Testis (tissue), 3 donors: ENCODE data around the gene IGHMBP2. TPM values are rescaled to one million over a fixed set of nuclear protein-coding genes. Genes with fewer than 3 reads are reported as not detected.

ENCODE experiments used
- DNase-seq: peaks from one replicate; pipeline ENCODE4 v3.0.0-alpha.2; 2019
- H3K27ac ChIP-seq, 2 donors: fragments of 200-600 bp; sonication (generic); one replicate each; pipeline ENCODE4 v1.5.1; 2019
- H3K27me3 ChIP-seq: fragments of 200-600 bp; sonication (generic); one replicate; pipeline ENCODE4 v1.5.1; 2019
- H3K36me3 ChIP-seq: fragments of 200-600 bp; sonication (generic); one replicate; pipeline ENCODE4 v1.5.1; 2017; ENCODE audit warnings: low read depth; ENCODE audit errors: missing control alignments
- H3K4me1 ChIP-seq: fragments of 200-600 bp; sonication (generic); one replicate; pipeline ENCODE4 v1.5.1; 2019
- H3K4me3 ChIP-seq, 2 donors: fragments of 200-600 bp; sonication (generic); one replicate each; pipeline ENCODE4 v1.5.1; 2017 to 2019
- H3K9me3 ChIP-seq: fragments of 200-600 bp; sonication (generic); one replicate; pipeline ENCODE4 v1.5.1; 2017
- POLR2A ChIP-seq: fragments of 450-650 bp; IDR thresholded peaks from one replicate; pipeline ENCODE4 v1.6.1; 2017; ENCODE audit warnings: antibody characterized with exemption, mild to moderate bottlenecking, moderate library complexity
- WGBS, 2 donors: methylation state at CpG; one replicate each; pipeline ENCODE4 v1.1.5; 2018; 5-methylcytosine and 5-hydroxymethylcytosine counted together
- intact Hi-C: fragments of 100-400 bp; cut with DNase I; formaldehyde crosslinking; loops from one replicate; pipeline ENCODE4 v1.15.1; 2023; ENCODE audit warnings: low total_unique reads
- polyA plus RNA-seq: library from polyadenylated mRNA; stranded (reverse); fragments of 350-450 nt; fragmentation: Illumina TruSeq; extraction: RNeasy Lipid Tissue Mini Kit (QIAGEN cat#74804); gene quantifications from one replicate; pipeline ENCODE4 v1.2.3, GENCODE V29; 2014; ENCODE audit warnings: low read depth, low replicate concordance; ENCODE audit not compliant: insufficient read depth
- total RNA-seq, 2 donors: library from RNA; depleted of rRNA; stranded (reverse); fragments of >200 nt; gene quantifications; one replicate each; pipeline ENCODE4 v1.2.3, GENCODE V29; 2016
- TF ChIP-seq, protein P1 (sequence below), 3 experiments: fragments of 450-650 bp in 2 of 3; fragments of 200-600 bp in 1 of 3; sonication (generic) in 1 of 3; IDR thresholded peaks; one replicate each; pipeline ENCODE4 v1.5.1; 2016 to 2019; ENCODE audit warnings: antibody characterized with exemption in 3 of 3, mild to moderate bottlenecking in 2 of 3, moderate library complexity in 1 of 3

The IGHMBP2 gene
- total and polyA plus RNA-seq, 3 donors from 2014 or later, result 42.6 to 68.9 (median 47.1) TPM

DNA sequence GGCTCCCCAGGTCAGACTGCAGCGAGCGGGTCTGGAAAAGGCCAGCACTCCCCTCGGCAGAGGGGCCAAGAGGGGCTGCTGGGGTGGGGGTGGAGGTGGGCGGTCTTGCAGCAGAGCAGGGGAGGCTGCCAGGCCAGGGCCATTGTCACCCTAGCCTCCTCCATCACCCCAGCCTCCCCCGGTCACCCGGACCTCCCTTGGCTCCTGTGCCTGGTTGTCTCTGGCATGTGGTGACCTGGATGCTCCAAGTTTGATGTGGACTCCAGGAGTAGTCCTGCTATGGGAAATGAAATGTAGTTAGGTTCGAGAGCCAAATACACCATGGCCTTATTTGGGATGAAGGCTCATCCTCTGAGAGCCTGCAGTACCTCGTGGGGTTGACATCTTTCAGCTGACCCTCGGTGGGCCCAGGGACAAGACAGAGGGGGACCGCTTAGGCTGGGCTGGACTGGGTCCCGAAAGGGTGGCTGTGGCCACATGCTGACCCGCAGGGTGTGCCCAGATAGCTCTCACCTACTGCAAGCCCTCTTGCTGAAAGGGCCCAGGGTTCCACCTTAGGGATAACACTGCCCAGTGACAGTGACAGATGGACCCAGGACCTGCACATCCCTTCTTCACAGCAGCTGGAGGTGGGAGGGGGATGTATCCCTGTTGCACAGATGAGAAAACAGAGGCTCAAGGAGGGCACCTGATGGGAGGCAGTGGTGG lies 53.0 kb downstream of the IGHMBP2 start:
- Histone ChIP-seq H3K27ac (no peak overlapping the region), H3K36me3 (no peaks in the 10 kb centered on the region), H3K9me3 (no peaks in the 10 kb centered on the region)

GRCh38 chr11:68958211-68958610 lies 54.5 kb downstream of the IGHMBP2 start:
- DNase-seq, result no peak
- no peaks in the 10 kb centered on the region for H3K36me3 ChIP-seq
- H3K27me3 ChIP-seq, result no peaks in the 10 kb centered on the region
- no peak overlapping the region for H3K27ac ChIP-seq
- H3K9me3 ChIP-seq, result no peaks in the 10 kb centered on the region
- no peak for TF ChIP-seq POLR2A
- TF ChIP-seq, protein P1, sequence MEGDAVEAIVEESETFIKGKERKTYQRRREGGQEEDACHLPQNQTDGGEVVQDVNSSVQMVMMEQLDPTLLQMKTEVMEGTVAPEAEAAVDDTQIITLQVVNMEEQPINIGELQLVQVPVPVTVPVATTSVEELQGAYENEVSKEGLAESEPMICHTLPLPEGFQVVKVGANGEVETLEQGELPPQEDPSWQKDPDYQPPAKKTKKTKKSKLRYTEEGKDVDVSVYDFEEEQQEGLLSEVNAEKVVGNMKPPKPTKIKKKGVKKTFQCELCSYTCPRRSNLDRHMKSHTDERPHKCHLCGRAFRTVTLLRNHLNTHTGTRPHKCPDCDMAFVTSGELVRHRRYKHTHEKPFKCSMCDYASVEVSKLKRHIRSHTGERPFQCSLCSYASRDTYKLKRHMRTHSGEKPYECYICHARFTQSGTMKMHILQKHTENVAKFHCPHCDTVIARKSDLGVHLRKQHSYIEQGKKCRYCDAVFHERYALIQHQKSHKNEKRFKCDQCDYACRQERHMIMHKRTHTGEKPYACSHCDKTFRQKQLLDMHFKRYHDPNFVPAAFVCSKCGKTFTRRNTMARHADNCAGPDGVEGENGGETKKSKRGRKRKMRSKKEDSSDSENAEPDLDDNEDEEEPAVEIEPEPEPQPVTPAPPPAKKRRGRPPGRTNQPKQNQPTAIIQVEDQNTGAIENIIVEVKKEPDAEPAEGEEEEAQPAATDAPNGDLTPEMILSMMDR (IDR thresholded peaks at IDR 0.05), result no peak
- intact Hi-C loops, result no loop called here
- H3K4me1 ChIP-seq, result peaks cover 4% of the 10 kb centered on the region
- WGBS, 2 donors, result 92 to 97% methylated on average over 5 to 9 of the region's 9 CpGs
- H3K4me3 ChIP-seq, result no peak overlapping the region

More for the DNA sequence above, 53.0 kb downstream of the IGHMBP2 start:
- Histone ChIP-seq H3K27me3 (no peaks in the 10 kb centered on the region), H3K4me3 (no peak overlapping the region), H3K4me1 (peaks cover 4% of the 10 kb centered on the region)
- WGBS, 2 donors, result 65 to 90% methylated on average over 2 to 11 of the region's 12 CpGs
- TF ChIP-seq, protein P1 (IDR thresholded peaks at IDR 0.05), result no peak
- TF ChIP-seq POLR2A, result no peak
- intact Hi-C loops, result no loop called here
- DNase-seq, result no peak

DNA sequence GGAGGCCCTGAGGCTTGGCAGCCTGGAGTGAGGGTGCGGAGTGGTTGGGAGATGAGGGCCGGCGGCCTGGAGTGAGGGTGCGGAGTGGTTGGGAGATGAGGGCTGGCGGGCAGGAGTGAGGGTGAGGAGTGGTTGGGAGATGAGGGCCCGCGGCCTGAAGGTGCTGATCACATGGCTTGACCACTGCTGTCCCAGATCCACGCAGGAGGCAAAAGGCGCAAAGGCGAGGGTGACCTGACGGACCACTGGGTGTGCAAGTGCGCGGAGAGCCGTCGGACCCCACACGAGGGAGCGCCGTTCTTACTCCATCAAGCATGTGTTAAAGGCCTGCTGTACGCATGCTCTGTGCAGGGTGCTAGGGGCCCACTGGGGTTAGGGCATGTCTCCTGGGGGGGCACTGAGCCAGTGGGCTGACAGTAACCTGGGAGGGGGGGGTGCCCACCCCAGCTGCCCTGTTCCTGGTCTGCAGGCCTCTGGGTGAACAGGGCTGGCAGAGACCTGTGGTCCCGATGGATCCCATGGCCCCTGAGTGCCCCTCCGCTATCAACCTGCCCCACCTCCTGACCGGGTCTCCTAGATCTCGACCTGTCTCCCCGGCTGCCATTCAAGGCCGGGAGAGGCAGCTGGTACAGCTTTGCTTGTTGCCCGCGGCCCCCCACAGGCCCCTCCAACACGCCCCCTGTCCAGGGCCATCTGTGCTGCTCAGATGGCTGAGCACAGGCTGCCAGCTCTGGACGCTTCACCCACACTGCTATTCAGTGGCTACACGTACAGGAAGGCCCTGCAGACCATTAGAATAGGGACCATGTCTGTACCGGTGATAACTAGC lies 56.0 kb downstream of the IGHMBP2 start:
- intact Hi-C loops, result no loop called here
- DNase-seq, result no peak

DNA sequence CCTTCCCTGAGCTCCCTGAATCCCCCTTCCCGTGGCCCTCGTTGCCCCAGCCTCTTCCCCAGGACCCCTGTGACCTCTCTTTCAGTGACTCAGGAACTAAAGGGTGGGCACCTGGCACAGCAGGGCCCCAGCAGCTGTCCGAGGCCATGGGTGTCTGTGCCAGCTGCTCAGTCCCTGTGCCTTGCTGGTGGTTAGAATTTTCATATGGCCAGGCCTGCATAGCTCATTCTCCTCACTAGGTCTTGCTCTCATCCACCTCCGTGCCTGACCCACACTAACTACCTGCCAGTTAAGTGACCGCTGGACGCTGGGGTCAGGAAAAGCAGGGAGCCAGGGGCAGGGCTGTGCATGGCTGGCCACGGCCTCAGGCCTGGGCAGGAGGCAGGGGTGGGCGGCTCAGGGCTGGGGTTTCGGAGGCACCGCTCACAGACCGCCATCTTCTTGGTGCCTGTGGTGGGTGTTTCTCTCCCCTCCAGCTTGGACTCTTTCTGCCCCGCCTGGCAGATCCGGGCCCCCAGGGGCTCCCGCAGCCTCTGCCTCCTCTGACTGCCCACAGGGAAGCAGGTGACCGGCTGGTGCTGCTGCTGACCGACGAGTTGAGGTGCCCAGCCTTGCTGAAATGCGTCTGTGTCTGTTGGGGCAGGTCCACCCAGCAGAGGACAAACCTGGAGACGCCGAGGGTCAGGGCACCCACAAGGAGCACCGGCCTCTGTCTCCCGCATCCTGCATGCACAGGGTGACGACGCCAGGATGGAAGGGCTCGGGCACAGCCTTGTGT lies 56.8 kb downstream of the IGHMBP2 start:
- no peak for DNase-seq
- Histone ChIP-seq H3K27ac (no peak overlapping the region), H3K4me1 (no peaks in the 10 kb centered on the region), H3K9me3 (no peaks in the 10 kb centered on the region), H3K4me3 (no peak overlapping the region), H3K36me3 (no peaks in the 10 kb centered on the region), H3K27me3 (no peaks in the 10 kb centered on the region)
- 96 to 98% methylated on average over 9 to 23 of the region's 25 CpGs for WGBS, 2 donors
- intact Hi-C loops, result no loop called here
- TF ChIP-seq, protein P1 (IDR thresholded peaks at IDR 0.05), result no peak
- no peak for TF ChIP-seq POLR2A

More for the DNA sequence above, 56.0 kb downstream of the IGHMBP2 start:
- no peak for TF ChIP-seq POLR2A
- TF ChIP-seq, protein P1 (IDR thresholded peaks at IDR 0.05), result no peak
- H3K27me3 ChIP-seq, result no peaks in the 10 kb centered on the region
- H3K4me3 ChIP-seq, result no peak overlapping the region
- H3K4me1 ChIP-seq, result peaks cover 4% of the 10 kb centered on the region
- H3K36me3 ChIP-seq, result no peaks in the 10 kb centered on the region
- WGBS, 2 donors, result 91 to 95% methylated on average over 26 to 31 of the region's 31 CpGs
- no peaks in the 10 kb centered on the region for H3K9me3 ChIP-seq
- no peak overlapping the region for H3K27ac ChIP-seq
